Neuronal stem cell (in vitro differentiated cells): ENCODE results near the gene PLAU.

Source experiments
- DNase-seq: peaks from one replicate; pipeline ENCODE4 v3.0.0-alpha.2; 2013; ENCODE audit warnings: low spot score
- H2AFZ ChIP-seq: one replicate; pipeline ENCODE4 v1.6.1; 2013; ENCODE audit warnings: mild to moderate bottlenecking, low read length, inconsistent platforms
- H2AK5ac ChIP-seq: 2 replicates; pipeline ENCODE4 v1.6.1; 2013; ENCODE audit warnings: low read depth, mild to moderate bottlenecking, inconsistent platforms, low read length, moderate library complexity, mixed read lengths
- H2BK120ac ChIP-seq: 2 replicates; pipeline ENCODE4 v1.6.1; 2013; ENCODE audit warnings: low read depth, mild to moderate bottlenecking, inconsistent platforms, low read length, moderate library complexity, mixed read lengths
- H2BK12ac ChIP-seq: one replicate; pipeline ENCODE4 v1.6.1; 2013; ENCODE audit warnings: low read length, inconsistent platforms
- H2BK15ac ChIP-seq: 2 replicates; pipeline ENCODE4 v1.6.1; 2013; ENCODE audit warnings: mild to moderate bottlenecking, low read length, inconsistent platforms, mixed read lengths
- H2BK5ac ChIP-seq: one replicate; pipeline ENCODE4 v1.6.1; 2013; ENCODE audit warnings: inconsistent platforms, mild to moderate bottlenecking, low read length, moderate library complexity
- H3K14ac ChIP-seq: one replicate; pipeline ENCODE4 v1.6.1; 2013; ENCODE audit warnings: low read length, inconsistent platforms
- H3K18ac ChIP-seq: 2 replicates; pipeline ENCODE4 v1.6.1; 2013; ENCODE audit warnings: low read length, inconsistent platforms
- H3K23ac ChIP-seq: 2 replicates; pipeline ENCODE4 v1.6.1; 2013; ENCODE audit warnings: low read depth, mild to moderate bottlenecking, mixed read lengths, low read length, inconsistent platforms; ENCODE audit not compliant: poor library complexity
- H3K27ac ChIP-seq: replicated peaks from 3 replicates; pipeline ENCODE4 v1.5.1; 2013; ENCODE audit warnings: low read length, inconsistent platforms
- H3K27me3 ChIP-seq, 3 experiments: 2 replicates each; pipeline ENCODE4 v1.6.1; 2013; ENCODE audit warnings: low read length in 3 of 3, mild to moderate bottlenecking in 2 of 3, inconsistent platforms in 1 of 3, low read depth in 1 of 3, mixed read lengths in 1 of 3, moderate library complexity in 1 of 3; ENCODE audit not compliant: control insufficient read depth in 3 of 3, insufficient read depth in 3 of 3
- H3K36me3 ChIP-seq, 2 donors: replicated peaks in 1 of 2; 2 replicates each; pipeline ENCODE4 v1.6.1; 2013; ENCODE audit warnings: low read length in 2 of 2; ENCODE audit not compliant: control insufficient read depth in 2 of 2, insufficient read depth in 2 of 2
- H3K4ac ChIP-seq: 2 replicates; pipeline ENCODE4 v1.6.1; 2013; ENCODE audit warnings: inconsistent platforms, mild to moderate bottlenecking, low read length, moderate library complexity
- H3K4me1 ChIP-seq, 2 donors: 1 replicate in 1 of 2; 2 replicates in 1 of 2; pipeline ENCODE4 v1.6.1; 2013; ENCODE audit warnings: low read length in 2 of 2, low read depth in 1 of 2; ENCODE audit not compliant: control insufficient read depth in 2 of 2, insufficient read depth in 1 of 2
- H3K4me2 ChIP-seq: one replicate; pipeline ENCODE4 v1.6.1; 2013; ENCODE audit warnings: mild to moderate bottlenecking, low read length, inconsistent platforms; ENCODE audit not compliant: insufficient read depth, poor library complexity, severe bottlenecking
- H3K4me3 ChIP-seq, 2 donors: 2 replicates each; pipeline ENCODE4 v1.5.1; 2013; ENCODE audit warnings: low read length in 2 of 2, mild to moderate bottlenecking in 2 of 2, inconsistent platforms in 1 of 2, moderate library complexity in 1 of 2
- H3K79me1 ChIP-seq: one replicate; pipeline ENCODE4 v1.6.1; 2013; ENCODE audit warnings: low read depth, mild to moderate bottlenecking, inconsistent platforms, low read length, moderate library complexity
- H3K9ac ChIP-seq: one replicate; pipeline ENCODE4 v1.6.1; 2013; ENCODE audit warnings: mild to moderate bottlenecking, low read depth, low read length, inconsistent platforms; ENCODE audit not compliant: poor library complexity
- H3K9me3 ChIP-seq, 2 donors: replicated peaks in 1 of 2; 2 replicates each; pipeline versions ENCODE3 to v1.6.1; 2013; ENCODE audit warnings: low read length in 2 of 2, mild to moderate bottlenecking in 2 of 2, inconsistent platforms in 1 of 2, low read depth in 1 of 2, mixed read lengths in 1 of 2, moderate library complexity in 1 of 2; ENCODE audit not compliant: control insufficient read depth in 2 of 2, insufficient read depth in 1 of 2
- H4K8ac ChIP-seq: one replicate; pipeline ENCODE4 v1.6.1; 2013; ENCODE audit warnings: low read depth, mild to moderate bottlenecking, inconsistent platforms, low read length, moderate library complexity
- H4K91ac ChIP-seq: one replicate; pipeline ENCODE4 v1.6.1; 2013; ENCODE audit warnings: low read length, low read depth, mild to moderate bottlenecking, inconsistent platforms; ENCODE audit not compliant: poor library complexity
- WGBS, 2 donors: extraction: QIAGEN DNeasy Blood & Tissue Kit; methylation state at CpG; one replicate each; pipeline ENCODE4 v1.1.7; 2013; ENCODE audit warnings: missing lambda C conversion rate in 2 of 2, mixed read lengths in 1 of 2; ENCODE audit not compliant: insufficient read length in 2 of 2, insufficient replicate concordance in 1 of 2; ENCODE audit errors: extremely low coverage in 2 of 2; 5-methylcytosine and 5-hydroxymethylcytosine counted together

PLAU gene

DNA sequence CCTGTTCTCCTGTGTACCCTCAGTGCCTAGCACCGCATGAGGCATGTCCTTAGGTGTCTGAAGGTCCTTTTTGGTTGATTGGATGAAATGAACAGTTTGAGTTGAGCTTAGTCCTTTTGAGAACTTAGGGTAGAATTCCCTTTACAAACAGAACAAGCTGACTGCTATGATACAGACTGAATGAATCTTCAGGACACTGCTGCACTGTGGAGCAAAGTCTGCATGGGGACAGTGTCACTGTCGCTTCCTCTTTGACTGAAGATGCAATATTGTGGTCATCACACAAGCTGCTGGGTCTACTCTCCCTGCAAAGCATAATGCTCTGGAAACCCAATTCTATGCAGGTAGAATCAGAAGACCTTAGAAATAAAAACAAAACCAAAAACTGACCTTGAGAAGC, 8.6 kb upstream of the PLAU start:
- Histone ChIP-seq H3K27ac (no peak overlapping the region), H3K79me1 (no peaks in the 10 kb centered on the region)

DNA sequence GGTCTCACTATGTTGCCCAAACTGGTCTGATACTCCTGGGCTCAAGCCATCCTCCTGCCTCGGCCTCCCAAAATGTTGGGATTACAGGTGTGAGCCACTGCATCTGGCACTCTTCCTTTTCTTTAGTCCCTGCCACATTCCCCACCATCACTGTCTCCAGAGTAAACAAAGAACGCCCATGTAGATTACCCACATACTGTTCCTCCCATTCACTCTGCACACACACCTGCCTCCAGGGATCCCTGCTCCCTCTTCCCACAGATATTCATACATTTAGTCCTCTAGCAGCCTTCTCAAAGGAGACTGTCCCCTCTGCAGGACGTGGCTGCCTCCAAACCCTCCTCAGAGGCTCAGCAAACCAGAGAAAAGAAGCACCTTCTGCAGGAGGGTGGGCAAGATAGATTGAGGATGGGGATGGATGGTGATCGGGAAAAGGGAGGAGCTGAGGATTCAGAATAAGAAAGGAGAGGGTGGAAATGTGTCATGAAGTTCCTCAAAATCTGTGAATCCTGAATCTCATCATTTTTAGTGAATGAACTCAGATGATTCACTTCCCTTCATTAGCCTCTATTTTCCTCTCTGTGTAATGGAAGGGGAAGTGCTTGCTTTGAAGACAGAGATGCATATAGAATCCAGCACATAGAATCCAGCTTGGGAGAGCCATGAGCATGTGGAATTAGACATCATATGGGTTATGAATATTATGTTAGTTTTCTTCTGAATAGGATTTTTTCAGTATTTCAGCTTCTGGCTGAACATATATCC, 5.5 kb upstream of the PLAU start:
- H3K4me2 ChIP-seq = no peak overlapping the region
- no peak overlapping the region for H2AK5ac ChIP-seq
- H4K8ac ChIP-seq = no peak overlapping the region
- H2BK12ac ChIP-seq = no peak overlapping the region
- H3K27ac ChIP-seq = no peak overlapping the region
- WGBS, 2 donors = no CpG with 5 or more reads among the region's 4 CpGs
- H3K18ac ChIP-seq = no peak overlapping the region
- no peak overlapping the region for H2BK120ac ChIP-seq
- H3K36me3 ChIP-seq = no peaks in the 10 kb centered on the region
- H3K79me1 ChIP-seq = no peaks in the 10 kb centered on the region
- no peak for DNase-seq
- no peak overlapping the region for H3K4ac ChIP-seq
- no peak overlapping the region for H3K4me3 ChIP-seq
- H3K9me3 ChIP-seq = no peaks in the 10 kb centered on the region
- no peak overlapping the region for H3K23ac ChIP-seq
- H3K27me3 ChIP-seq = peaks cover 0 to 37% (median 0%) of the 10 kb centered on the region in 3 experiments
- peaks cover 8 to 17% of the 10 kb centered on the region in 2 donors for H3K4me1 ChIP-seq
- no peak overlapping the region for H4K91ac ChIP-seq
- no peak overlapping the region for H2BK15ac ChIP-seq
- H2AFZ ChIP-seq = no peak overlapping the region
- no peak overlapping the region for H3K9ac ChIP-seq
- no peak overlapping the region for H3K14ac ChIP-seq
- H2BK5ac ChIP-seq = no peak overlapping the region

More for the DNA sequence above, 8.6 kb upstream of the PLAU start:
- Histone ChIP-seq H3K9me3 (no peaks in the 10 kb centered on the region), H3K14ac (no peak overlapping the region), H4K8ac (no peak overlapping the region), H3K4me2 (no peak overlapping the region), H3K4me1 (peaks cover 8 to 9% of the 10 kb centered on the region in 2 donors), H2AFZ (no peak overlapping the region), H3K27me3 (peaks cover 0 to 19% (median 0%) of the 10 kb centered on the region in 3 experiments), H2BK120ac (no peak overlapping the region), H2AK5ac (no peak overlapping the region), H2BK15ac (no peak overlapping the region), H3K9ac (no peak overlapping the region), H3K4me3 (no peak overlapping the region), H4K91ac (no peak overlapping the region), H3K18ac (no peak overlapping the region), H3K23ac (no peak overlapping the region), H3K36me3 (no peaks in the 10 kb centered on the region), H2BK5ac (no peak overlapping the region), H3K4ac (no peak overlapping the region), H2BK12ac (no peak overlapping the region)
- no peak for DNase-seq
- no CpG with 5 or more reads among the region's 2 CpGs for WGBS, 2 donors

DNA sequence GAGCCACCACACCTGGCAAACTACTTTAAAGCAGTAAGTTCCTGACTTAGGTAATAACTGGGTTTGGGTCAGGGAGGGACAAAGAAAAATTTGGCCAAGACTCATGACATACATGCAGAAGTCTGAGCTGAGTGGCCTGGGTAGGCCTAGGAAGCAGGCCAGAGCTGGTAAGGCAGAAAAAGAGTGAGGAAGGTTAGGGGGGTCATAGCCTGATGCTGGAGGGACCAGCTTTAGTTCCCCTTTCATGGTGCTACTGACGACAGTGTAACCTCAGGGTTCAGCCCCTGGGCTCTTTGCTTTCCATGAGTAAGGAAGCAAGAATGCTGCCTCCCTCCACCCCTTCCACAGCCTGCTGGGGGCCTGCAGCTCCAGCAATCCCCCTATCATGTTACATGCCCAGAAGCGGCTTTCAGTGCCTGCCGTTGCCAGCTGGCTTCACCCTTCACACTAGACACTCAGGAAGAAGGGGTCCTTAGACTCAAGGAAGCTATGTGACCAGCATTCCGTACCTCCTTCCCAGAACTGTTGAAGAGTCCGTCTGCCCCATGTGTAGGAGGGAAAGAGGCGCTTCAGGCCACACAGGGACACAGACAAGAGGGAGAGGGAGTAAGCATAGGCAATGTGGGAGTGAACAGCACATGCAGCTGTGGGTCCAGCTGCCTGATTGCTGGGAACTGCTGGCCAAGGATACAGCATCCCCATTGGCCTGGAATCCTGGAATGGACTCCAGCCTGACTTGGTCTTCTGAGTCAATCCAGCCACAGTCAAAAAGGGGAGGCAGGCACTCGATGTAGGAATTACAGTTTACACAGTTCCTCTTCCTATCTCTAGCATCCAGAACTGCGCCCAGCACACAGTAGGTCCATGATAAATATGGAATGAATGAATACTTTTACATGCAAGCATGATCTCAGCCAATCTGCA, 4.1 kb upstream of the PLAU start:
- Histone ChIP-seq H3K36me3 (no peaks in the 10 kb centered on the region), H3K9ac (peak overlapping the region; percentile 53), H2BK12ac (no peak overlapping the region), H3K18ac (peak overlapping the region; percentile 97), H3K79me1 (no peaks in the 10 kb centered on the region), H4K8ac (peak overlapping the region; percentile 67), H2BK5ac (no peak overlapping the region), H3K23ac (peak overlapping the region; percentile 70), H3K4me1 (peaks cover 11 to 20% of the 10 kb centered on the region in 2 donors), H3K14ac (no peak overlapping the region), H2AK5ac (no peak overlapping the region), H3K27ac (peak overlapping the region; percentile 86), H2AFZ (peak overlapping the region; percentile 84), H3K27me3 (peaks cover 0 to 45% (median 5%) of the 10 kb centered on the region in 3 experiments), H3K9me3 (no peaks in the 10 kb centered on the region), H3K4me3 (peak overlapping the region in 1 of 2 donors; percentile 7), H3K4me2 (peak overlapping the region; percentile 40), H2BK120ac (peak overlapping the region; percentile 77), H2BK15ac (peak overlapping the region; percentile 16), H4K91ac (peak overlapping the region; percentile 90), H3K4ac (peak overlapping the region; percentile 42)
- peak; percentile 69 for DNase-seq
- WGBS, 2 donors = no CpG with 5 or more reads among the region's 8 CpGs
